HG03139 (cell line): ENCODE data around the gene CYP4Z1.
"Not testable (repeated sequence)": the region's sequence is repeated elsewhere in the genome, so short reads cannot be mapped to it uniquely, and the experiment has no call there.

Experiments
- ATAC-seq: cut with Tn5 transposase; IDR thresholded peaks from one replicate; pipeline ENCODE4 v1.9.1; 2021; ENCODE audit not compliant: unreplicated experiment

The CYP4Z1 gene

DNA sequence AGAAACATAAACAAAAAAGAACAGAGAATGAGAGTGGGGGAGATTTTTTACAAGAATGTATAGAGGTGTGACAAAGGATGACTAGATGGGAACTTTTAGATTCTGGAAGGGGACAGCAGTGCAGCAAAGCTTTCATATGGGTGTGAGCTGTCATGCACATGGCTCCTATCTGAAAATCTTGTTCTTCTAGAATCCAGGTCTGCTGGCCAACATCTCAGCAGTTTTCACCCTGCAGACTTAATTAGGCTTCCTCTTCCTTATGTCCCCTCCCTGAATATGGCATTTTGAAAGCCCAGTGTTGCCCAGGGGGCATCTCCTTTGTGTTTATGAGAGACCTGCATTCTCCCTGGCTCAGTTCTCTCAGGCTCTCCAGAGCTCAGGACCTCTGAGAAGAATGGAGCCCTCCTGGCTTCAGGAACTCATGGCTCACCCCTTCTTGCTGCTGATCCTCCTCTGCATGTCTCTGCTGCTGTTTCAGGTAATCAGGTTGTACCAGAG, at the start of gene CYP4Z1:
Gene CYP4Z1 (plus strand): TSS at position 135 of the 498 bp plus-strand sequence. CDS start 260 bp downstream, at position 395.
- no peak for ATAC-seq

GRCh38 chr1:47021070-47021469, 46.0 kb upstream of the CYP4Z1 start:
- ATAC-seq, result no peak

DNA sequence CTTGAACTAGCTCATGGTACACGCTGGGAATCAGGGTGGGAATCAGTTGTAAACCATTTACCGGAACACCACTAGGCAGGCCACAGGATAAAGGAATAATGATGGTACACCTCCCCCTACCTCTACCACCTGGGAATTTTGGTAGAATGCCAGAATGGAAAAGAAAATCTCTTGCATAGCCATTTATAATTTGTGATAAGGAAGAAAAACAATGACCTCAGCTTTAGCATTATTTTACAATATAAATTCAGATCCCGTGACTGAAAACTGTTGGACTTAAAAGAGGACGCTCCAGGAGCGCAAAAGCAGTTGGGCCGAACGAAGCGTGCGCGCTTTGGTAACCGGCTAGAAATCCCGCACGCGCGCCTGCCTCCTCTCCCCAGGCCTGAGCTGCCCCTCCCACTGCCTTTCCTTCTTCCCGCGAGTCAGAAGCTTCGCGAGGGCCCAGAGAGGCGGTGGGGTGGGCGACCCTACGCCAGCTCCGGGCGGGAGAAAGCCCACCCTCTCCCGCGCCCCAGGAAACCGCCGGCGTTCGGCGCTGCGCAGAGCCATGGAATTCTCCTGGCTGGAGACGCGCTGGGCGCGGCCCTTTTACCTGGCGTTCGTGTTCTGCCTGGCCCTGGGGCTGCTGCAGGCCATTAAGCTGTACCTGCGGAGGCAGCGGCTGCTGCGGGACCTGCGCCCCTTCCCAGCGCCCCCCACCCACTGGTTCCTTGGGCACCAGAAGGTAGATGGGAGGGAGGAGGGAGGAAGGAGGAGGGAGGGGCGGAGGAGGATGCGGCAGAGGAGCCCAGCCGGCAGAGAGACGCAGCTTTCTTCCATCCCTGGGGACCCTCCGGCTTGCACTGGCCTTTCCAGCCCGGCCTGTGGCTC, 43.5 kb upstream of the CYP4Z1 start, which contains the start of gene CYP4X1:
Gene CYP4X1 (plus strand): TSS at position 402 of the 873 bp plus-strand sequence. CDS start 149 bp downstream, at position 551.
- no peak for ATAC-seq

- no peak for ATAC-seq
These were observed 42.8 kb upstream of the CYP4Z1 start for GRCh38 chr1:47024141-47024801.

DNA sequence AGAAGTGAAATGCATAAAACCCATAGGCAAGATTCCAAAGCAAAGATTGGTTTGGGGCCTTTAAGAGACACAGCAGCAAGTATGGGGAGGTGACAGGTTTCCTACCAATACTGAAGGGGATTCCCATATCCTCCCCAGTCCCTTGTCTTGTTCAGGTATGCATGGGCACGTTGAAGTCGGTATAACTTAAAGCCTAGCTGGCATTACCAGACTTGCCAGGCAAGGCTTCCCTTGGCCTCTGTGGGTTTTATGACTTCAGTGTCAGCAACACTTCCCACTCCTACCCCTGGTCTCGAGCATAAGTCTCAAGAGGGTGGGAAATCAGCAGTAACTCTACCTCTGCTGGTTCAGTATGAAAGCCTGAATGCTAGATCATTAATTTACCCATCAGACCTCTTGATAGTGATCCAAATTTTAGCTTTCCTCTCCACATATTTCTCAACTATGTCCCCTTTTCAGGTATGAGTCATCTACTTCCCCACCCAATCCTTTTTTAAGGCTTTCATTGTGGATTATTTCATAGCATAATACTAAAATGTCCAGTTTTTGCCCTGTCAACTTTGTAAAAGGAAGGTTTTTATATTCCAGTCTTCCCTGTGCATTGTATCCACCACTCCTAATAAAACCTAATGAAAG, 36.7 kb upstream of the CYP4Z1 start:
- ATAC-seq, result no peak

DNA sequence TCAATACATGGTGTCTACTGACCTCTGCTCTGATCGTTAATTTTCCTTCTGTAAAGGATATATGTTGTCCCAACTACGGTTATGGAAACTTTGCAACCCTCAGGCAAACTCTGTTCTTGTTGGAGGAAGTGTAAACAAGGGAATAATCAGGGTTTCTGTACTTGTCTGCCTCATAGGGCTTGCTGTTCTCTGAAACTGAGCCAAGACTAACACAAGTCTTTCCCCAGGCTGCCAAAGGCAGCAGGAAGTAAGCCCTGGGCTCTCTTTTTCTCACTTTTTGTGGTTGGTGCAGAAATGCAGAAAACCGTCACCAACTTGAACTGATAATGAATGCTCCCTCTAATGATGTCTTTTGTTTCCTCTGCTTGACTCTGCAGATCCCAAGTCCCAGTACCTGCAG, 36.0 kb upstream of the CYP4Z1 start:
- no peak for ATAC-seq

DNA sequence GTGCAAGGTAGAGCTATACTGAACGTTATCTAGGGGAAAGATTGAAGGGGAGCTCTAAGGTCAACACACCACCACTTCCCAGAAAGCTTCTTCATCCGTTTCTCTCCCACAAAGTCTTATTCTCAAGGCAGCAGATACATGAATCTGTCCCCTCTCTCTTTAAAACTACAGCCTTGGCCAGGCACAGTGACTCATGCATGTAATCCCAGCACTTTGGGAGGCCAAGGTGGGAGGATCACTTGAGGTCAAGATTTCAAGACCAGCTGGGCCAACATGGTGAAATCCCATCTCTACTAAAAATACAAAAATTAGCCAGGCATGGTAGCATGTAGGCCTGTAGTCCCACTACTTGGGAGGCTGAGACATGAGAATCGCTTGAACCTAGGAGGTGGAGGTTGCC, 35.4 kb upstream of the CYP4Z1 start:
- ATAC-seq, result no peak

DNA sequence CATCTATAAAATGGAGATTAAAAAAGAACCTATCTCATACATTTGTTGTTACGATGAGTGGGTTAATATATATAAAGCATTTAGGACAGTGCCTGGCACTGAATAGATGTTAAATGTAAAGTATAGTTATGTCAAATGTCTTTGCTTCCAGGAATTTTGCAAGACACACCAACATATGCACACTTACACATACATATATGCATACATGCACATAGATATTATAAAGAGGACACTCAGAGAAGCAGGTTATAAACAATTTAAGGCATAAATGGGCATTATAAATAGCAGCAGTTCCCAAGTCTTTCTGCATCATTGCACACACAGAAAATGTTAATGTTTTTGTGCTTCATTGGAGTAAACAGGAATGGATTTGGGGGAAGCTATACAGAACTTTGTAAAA, 30.3 kb upstream of the CYP4Z1 start:
- ATAC-seq, result no peak

- ATAC-seq, result no peak
These were observed 7.7 kb upstream of the CYP4Z1 start for GRCh38 chr1:47059376-47059775.

GRCh38 chr1:47069080-47069479, 2.0 kb downstream of the CYP4Z1 start:
- ATAC-seq, result not testable (repeated sequence)

- ATAC-seq, result not testable (repeated sequence)
These were observed 2.5 kb downstream of the CYP4Z1 start for GRCh38 chr1:47069509-47069908.

- ATAC-seq, result not testable (repeated sequence)
These were observed 22.3 kb downstream of the CYP4Z1 start for GRCh38 chr1:47089356-47089755.

DNA sequence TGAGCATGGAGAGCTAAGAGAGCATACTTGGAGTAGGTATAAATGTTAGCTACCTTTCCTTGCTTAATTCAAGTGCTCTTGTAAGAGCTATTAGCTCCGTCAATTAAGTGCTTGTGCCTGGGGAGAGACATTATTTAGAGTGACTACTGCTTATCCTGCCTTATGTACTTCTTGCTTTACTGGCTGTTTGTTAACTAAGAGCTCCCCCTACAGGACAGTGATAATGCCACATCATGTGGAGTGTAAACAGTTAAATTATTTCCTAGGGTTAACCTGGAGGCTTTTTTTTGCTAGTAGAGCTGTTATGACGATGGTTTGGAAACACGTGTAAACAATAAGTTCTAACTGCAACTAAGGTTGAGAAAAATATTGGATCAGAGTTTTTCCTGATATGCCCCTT, 24.4 kb downstream of the CYP4Z1 start:
- ATAC-seq, result not testable (repeated sequence)

DNA sequence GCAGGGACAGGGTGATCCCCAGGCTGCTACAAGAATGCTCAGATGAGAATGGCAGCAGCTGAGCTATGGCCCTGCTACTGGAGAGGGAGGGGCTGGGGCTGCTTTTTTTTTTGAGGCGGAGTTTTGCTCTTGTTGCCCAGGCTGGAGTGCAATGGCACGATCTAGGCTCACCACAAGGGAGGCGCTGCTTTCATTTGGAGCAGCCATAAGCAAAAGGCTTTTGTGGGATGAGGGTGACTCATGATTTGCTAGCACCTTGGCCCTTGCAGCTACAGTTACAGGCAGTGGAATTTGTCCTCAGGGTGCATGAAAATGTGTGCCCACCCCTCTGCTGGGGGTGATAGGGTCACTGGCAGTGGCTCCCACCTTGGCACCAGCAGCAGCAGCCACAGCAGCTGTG, 37.8 kb downstream of the CYP4Z1 start:
- no peak for ATAC-seq

DNA sequence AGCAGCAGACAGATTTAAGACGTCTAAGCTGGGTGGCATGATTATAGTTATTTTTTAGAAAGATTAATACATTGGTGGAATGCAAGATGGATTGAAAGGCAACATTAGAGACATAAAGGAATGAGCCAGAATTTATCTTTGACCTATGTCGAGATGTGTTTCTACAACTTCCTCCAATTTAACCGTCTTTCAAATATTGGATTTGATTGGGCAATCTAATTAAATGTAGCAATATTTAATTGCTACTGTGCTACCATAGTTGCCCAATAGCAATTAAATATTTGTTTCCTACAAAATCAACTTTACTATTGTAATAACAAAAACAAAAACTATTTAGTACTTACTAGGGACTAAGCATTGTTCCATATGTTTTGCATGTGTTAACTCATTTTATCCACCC, 39.8 kb downstream of the CYP4Z1 start:
- ATAC-seq, result no peak

DNA sequence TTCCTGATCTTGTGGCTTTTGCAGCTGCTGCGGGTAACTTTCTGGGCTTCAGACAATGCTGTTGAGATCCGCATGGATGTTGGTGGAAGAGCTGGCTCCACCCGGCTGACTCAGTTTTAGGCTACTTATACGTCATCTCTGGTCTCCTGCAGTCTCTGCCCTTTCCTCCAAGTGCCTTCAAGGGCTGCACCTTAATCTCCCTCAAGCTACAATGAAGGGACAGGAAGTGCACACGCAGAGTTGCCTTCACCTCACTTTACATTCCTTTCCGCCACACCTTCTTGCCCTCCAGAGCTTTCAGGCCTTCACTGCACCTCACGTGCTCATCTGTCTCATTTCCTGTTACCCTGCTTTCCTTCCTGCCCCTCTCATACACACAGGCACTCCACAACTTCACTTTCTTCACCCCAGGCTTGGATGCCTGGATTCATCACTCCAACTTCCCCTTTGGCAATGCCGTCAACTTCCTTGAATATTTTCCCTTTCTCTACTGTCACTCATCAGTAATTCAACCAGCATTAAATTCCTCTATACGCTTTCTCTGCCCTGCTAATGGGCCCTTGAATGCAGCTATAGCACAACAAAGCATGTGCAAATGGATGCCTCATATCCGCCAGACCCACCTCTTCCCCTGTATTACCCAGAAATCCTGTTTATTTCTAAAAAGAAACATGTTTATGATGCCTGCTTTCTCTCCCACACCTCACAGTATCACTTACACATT, 41.0 kb downstream of the CYP4Z1 start:
- not testable (repeated sequence) for ATAC-seq

- ATAC-seq, result not testable (repeated sequence)
These were observed 42.5 kb downstream of the CYP4Z1 start for GRCh38 chr1:47109482-47109881.

DNA sequence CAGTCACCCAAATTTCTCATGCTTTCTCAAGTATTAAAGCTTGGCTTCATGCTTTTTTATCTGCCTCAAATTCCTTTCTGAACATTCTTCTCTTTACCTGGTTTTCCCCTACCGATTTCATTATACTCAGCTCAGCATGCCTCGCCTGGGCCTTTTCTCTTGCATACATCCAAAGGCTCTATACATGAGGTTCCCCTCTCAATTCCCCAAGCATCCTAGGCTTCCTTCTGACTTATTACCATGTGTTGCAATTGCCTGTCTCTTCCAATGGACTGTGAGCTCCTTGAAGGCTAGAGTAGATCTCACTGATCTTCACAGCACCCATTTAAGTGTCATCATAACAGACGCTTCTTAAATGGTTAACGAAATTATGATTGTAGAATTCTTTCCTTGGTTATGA, 46.1 kb downstream of the CYP4Z1 start:
- no peak for ATAC-seq

DNA sequence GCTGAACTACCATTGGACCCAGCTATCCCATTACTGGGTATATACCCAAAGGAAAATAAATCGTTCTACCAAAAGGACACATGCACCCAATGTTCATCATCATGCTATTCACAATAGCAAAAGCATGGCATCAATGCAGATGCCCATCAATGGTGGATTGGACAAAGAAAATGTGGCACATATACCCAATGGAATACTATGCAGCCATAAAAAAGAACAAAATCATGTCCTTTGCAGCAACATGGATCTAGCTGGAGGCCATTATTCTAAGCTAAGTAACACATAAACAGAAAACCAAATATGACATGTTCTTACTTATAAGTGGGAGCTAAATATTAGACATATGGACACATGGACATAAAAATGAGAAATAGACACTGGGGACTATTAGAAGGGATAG, 54.0 kb downstream of the CYP4Z1 start:
- not testable (repeated sequence) for ATAC-seq

GRCh38 chr1:47124834-47125233, 57.8 kb downstream of the CYP4Z1 start:
- ATAC-seq, result not testable (repeated sequence)

GRCh38 chr1:47126997-47127396, 60.0 kb downstream of the CYP4Z1 start:
- ATAC-seq, result not testable (repeated sequence)
